Measurements from ENCODE around the gene KNG1.

- no peak for TF ChIP-seq CTCF (IDR thresholded peaks at IDR 0.05)
- TF ChIP-seq NFE2L2 (conservative IDR thresholded peaks at IDR 0.05; ENCODE audit: low read length) = no peak
- no peak for TF ChIP-seq EP300 (IDR thresholded peaks at IDR 0.05)
- no peak for TF ChIP-seq NR3C1 (IDR thresholded peaks at IDR 0.05)
- no peak for TF ChIP-seq HMGXB4 (CRISPR knock-in tag; IDR thresholded peaks at IDR 0.05; ENCODE audit: borderline replicate concordance)
- no peak for TF ChIP-seq CEBPB (IDR thresholded peaks at IDR 0.05)
- no peak for TF ChIP-seq CHD2 (IDR thresholded peaks at IDR 0.05; ENCODE audit: low read length, partially characterized antibody)
- TF ChIP-seq POLR2A (IDR thresholded peaks at IDR 0.05; ENCODE audit: low read length) = no peak
These were observed 3.7 kb upstream of the KNG1 start for GRCh38 chr3:186713499-186713898.

Measured in A549 (cell line).